OCI-M2 (cell line): ENCODE measurements around the gene SH3D19.
A peak's percentile ranks its signal among the peaks of the same experiment; 100 is the strongest.
"Not testable (repeated sequence)": the region's sequence is repeated elsewhere in the genome, so short reads cannot be mapped to it uniquely, and the experiment has no call there.

ENCODE experiments used
- DNase-seq: peaks from one replicate; lab custom pipeline; 2025; ENCODE audit not compliant: unreplicated experiment; lab: John Stamatoyannopoulos, UW

Gene SH3D19

DNA sequence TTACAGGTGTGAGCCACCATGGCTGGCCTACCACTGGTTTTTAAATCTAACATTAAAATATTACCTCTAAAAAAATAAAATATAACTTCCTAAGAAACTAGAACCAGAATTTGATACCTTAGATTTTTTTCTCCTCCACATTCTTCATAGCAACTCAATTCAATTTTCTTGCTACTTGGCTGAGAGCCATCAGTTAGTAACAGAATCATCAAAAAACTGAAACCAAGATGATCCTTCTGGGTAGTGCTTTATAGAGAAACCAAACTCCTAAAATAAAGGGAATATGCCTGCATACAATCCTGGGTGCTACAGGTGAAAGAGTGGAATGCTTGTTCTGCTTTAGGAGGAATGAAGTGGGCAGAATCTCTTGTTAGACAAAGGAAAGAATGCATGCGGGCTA, 161.6 kb downstream of the SH3D19 start:
- DNase-seq: no peak

DNA sequence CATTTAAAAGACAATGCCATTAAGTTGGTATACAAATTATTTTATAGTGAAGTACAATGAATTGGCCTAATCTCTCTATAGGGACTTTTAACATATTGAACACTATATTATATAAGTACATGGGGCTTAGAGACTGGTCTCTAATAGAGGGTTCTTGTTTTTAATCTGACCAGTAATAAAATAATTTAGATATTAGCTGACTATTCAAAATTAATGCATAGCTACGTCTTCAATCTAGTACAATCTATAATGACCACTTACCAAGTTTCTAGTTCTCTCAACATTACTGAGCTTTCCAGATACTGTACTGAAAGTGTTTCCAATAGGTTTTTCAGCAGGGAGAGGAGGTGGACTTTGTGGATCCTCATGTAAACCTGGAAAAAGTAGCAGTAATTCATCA, 166.4 kb downstream of the SH3D19 start:
- no peak for DNase-seq

- no peak for DNase-seq
Measured at GRCh38 chr4:151157543-151157942, 167.9 kb downstream of the SH3D19 start.

DNA sequence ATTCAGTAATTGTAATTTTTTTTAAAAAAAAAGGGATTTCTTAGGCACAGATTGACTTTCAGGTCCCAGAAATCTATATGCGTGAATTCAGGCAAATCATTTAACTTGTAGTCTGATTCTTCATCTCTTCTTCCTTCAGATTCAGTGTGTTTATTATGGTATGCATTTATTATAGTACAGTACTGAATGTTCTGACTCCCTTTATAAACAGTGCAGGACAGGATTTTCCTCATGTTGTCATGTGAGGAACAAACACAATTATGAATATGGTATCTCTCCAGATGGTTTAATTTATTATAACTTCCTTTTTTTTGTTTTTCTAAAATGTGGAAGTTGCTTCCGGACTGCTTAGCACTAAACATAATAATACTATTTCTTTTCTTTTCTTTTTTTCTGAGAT, 171.8 kb downstream of the SH3D19 start:
- DNase-seq: no peak

- no peak for DNase-seq
Measured at GRCh38 chr4:151152028-151152427, 173.4 kb downstream of the SH3D19 start.

GRCh38 chr4:151150821-151151580, 174.4 kb downstream of the SH3D19 start:
- no peak for DNase-seq

DNA sequence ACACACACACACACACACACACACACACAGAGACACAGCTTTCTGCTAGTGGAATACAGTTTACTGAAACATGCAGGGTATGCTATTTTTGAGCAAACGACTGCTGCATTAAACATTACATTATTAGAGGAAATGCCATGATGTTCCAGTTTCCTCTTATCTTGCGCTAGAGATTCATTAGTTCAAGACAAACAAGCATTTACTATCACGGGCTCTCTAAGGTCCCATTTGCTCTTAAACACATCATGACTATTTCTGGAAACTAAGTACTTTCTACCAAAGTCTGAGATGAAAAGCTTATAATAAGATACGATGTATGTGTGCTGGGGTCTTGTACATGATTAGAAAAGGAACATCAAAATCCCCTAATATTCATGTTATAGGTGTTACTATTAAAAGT, 177.1 kb downstream of the SH3D19 start:
- no peak for DNase-seq

GRCh38 chr4:151147000-151147399, 178.4 kb downstream of the SH3D19 start:
- DNase-seq: no peak

DNA sequence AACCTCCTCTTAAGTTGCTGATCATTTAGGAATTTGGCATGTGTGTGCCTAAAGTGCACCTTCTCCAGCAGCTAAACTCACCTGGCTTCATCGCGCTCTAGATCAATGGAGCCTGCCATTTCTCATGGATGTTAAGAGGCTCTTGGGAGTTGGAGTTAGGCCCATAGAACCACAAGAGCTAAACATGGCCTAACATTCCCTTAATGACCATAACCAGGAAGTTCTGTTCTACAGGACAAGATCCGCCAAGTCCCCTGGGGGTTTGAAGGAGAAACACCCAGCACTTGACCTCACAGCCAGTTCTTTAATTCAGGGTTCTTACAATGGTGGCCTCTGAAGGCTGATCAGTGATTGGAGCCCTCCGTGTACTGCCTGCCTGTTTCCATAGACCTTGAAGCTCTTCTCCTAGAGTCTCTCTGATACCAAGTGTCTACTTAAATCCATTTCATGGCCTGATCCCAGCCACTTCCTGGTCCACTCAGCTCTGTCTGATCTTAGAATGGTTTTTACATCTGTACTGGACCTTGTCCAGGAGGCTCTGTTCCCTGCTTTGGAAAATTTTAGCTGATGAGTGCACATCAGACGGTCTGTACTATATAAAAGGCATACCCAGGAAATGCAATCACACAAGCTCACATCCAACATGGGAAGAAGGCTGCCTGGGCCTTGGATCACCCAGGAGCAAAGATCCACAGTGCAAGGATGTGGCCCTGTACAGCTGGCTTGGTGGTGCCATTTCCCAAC, 180.9 kb downstream of the SH3D19 start:
- no peak for DNase-seq

- no peak for DNase-seq
Measured at GRCh38 chr4:151143811-151144210, 181.6 kb downstream of the SH3D19 start.

- DNase-seq: no peak
Measured at GRCh38 chr4:151143162-151143561, 182.2 kb downstream of the SH3D19 start.

DNA sequence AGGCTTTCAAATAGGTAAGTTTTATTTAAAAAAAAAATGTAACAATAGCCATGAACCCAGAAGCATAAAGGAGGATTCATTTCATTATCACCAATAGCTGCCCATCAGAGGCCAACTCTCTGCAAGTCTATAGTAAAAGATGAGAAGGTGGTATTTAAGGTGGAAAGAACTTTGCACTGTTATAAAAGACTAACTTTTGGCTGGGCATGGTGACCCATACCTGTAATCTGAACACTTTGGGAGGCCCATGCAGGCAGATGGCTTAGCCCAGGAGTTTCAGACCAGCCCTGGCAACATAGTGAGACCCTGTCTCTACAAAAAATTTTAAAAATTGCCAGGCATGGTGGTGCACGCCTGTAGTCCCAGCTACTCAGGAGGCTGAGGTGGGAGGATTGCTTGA, 182.6 kb downstream of the SH3D19 start:
- no peak for DNase-seq

- DNase-seq: no peak
Measured at GRCh38 chr4:151139814-151140213, 185.6 kb downstream of the SH3D19 start.

- DNase-seq: not testable (repeated sequence)
Measured at GRCh38 chr4:151136048-151136447, 189.4 kb downstream of the SH3D19 start.

- no peak for DNase-seq
Measured at GRCh38 chr4:151133311-151133710, 192.1 kb downstream of the SH3D19 start.

DNA sequence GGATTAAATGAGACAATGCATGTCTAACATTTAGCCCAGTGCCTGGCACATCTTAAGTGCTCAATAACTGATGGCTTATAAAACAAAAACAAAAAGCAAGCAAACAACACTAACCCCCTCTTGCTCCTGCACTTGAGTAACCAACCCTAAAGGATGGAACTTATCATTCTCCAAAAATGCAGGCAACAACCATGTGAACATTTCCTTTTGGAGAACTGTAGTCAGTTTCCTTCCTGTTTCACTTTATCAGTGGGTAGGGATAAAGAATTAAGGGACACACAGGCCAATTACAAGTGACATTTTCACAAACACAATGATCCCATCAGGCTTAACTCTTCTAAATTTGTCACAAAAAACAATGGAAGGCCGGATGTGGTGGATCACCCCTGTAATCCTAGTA, 195.6 kb downstream of the SH3D19 start:
- DNase-seq: no peak

GRCh38 chr4:151117371-151117962, 207.9 kb downstream of the SH3D19 start:
- peak; percentile 69 for DNase-seq

GRCh38 chr4:151114986-151115385, 210.4 kb downstream of the SH3D19 start:
- no peak for DNase-seq

GRCh38 chr4:151114338-151114737, 211.1 kb downstream of the SH3D19 start:
- DNase-seq: no peak

DNA sequence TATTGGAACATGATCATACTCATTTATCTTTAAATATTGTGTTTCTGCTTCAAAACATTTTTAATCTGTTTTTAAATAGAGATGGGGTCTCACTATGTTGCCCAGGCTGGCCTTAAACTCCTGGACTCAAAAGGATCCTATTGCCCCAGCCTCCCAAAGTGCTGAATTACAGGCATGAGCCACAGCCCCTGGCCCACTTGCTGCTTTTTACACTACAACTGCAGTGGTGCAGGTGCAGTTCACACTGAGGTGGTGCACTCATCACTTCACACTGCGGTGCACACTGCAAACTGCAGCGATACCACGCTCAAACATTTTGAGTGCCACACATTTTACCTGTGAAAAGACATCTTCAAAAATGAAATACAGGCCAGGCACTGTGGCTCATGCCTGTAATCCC, 215.2 kb downstream of the SH3D19 start:
- no peak for DNase-seq

GRCh38 chr4:151107063-151107462, 218.3 kb downstream of the SH3D19 start:
- DNase-seq: no peak

DNA sequence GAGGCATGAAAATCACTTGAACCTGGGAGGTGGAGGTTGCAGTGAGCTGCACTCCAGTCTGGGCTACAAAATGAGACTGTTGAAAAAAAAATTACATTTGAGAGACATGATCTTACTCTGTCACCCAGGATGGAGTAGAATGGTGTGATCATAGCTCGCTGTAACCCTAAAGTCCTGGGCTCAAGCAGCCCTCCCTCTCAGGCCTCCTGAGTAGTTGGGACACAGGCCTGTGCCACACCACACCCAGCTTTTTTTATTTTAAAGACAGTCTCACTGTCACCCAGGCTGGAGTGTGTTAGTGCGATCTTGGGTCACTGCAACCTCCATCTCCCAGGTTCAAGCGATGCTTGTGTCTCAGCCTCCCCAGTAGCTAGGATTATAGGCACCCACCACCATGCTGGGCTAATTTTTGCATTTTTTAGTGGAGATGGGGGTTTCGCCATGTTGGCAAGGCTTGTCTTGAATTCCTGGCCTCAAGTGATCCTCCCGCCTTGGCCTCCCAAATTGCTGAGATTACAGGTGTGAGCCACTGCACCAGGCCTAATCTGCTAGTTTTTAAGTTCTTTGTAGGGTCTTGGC, 219.9 kb downstream of the SH3D19 start:
- DNase-seq: no peak
